Stimulated activated CD8-positive, alpha-beta memory T cell treated with anti-CD3 and anti-CD28 coated beads, Interleukin-15, amount 100 ng/mL, for 4 hours (primary cell): ENCODE results near the gene FANCI.
"Not testable (repeated sequence)": the region's sequence is repeated elsewhere in the genome, so short reads cannot be mapped to it uniquely, and the experiment has no call there.

Source experiments
- DNase-seq, 2 donors: peaks; one replicate each; pipeline ENCODE4 v3.0.0-alpha.2; 2020; ENCODE audit warnings: low read depth in 2 of 2

Gene FANCI

GRCh38 chr15:89225588-89225987 lies 18.2 kb upstream of the FANCI start:
- no peak for DNase-seq

DNA sequence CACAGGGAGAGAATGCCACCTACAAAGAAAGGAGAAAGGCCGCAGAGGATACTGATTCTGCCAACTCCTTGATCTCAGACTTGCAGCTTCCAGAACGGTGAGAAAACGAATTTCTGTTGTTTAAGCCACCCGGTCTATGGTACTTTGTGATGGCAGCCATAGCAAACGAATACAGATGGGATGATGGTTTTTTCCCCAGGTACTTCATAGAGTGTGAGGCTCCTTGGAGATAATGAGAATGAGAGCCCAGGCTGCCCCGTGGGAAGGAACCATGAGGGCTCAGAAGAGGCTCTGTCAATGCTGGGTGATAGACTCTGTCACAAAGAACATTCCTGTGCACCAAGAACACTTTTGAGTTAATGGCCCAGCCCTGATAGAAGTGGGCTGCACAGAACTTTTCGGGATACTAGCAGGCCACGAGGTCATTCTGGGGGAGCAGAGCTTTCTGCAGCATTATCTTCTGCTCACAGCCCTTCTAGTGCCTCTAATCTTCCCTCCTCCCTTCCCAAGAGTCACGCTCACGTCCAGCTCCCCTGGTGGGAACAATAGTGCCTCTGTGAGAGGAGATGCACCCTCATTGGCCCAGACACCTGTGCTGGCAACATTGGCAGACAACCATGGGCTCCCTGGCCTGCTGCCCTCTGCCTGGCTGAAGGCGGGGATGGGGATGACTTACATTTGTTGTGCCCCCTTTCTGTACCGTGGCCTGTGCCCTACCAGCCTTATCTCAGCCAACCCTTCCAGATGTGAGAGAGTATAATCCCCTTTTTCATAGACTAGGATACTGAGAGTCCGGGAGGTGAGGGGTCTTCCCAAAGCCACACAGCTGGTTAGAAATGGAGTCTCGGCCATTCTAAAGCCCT lies 17.2 kb upstream of the FANCI start:
- DNase-seq = no peak

- no peak for DNase-seq
These were observed 16.4 kb upstream of the FANCI start for GRCh38 chr15:89227425-89227824.

- DNase-seq = no peak
These were observed 13.5 kb upstream of the FANCI start for GRCh38 chr15:89230277-89230676.

DNA sequence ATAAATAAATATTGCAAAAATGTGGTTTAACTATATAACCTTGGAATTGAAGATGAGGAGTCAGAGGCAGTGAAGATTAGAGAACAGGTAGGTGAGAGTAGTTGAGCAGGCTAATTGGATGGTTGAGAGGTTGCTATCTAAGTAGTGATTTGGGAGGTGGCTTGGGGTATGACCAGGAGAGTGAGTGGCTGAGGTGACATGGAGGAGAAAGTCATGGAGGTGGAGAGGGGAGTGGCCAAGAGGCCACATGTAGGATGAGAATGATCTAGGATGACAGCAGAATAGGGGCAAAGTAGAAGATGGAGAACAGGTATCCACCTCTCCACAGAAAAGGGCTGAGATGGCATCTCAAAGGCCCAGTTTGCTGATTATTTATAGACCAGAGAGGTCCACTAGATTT lies 11.9 kb upstream of the FANCI start:
- DNase-seq = no peak

DNA sequence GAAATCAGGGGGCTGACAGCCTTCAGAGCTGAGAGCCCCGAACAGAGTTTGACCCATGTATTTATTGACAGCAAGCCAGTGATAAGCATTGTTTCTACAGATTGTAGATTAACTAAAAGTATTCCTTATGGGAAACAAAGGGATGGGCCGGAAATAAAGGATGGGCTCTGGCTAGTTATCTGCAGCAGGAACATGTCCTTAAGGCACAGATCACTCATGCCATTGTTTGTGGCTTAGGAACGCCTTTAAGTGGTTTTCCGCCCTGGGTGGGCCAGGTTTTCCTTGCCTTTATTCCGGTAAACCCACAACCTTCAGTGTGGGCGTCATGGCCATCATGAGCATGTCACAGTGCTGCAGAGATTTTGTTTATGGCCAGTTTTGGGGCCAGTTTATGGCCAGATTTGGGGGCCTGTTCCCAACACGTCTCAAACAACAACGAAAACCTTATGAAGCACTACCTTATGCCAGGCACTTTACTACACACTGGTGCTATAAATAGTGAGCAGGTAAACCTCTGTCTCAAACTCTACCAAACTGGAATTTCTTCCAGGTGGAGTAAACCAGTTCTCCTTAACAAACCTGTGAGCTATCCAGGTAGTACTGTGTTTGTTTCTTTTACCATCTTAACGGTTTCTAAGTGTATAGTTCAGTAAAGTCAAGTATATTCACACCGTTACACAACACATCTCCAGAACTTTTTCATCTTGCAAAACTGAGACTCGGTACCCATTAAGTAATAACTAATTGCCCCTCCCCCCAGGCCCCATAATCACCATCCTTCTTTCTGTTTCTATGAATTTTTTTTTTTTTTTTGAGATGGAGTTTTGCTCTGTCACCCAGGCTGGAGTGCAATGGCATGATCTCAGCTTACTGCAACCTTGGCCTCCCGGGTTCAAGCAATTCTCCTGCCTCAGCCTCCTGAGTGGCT lies 3.6 kb upstream of the FANCI start:
- DNase-seq = not testable (repeated sequence)

GRCh38 chr15:89243046-89243690 lies 611 bp upstream of the FANCI start:
- DNase-seq = no peak

DNA sequence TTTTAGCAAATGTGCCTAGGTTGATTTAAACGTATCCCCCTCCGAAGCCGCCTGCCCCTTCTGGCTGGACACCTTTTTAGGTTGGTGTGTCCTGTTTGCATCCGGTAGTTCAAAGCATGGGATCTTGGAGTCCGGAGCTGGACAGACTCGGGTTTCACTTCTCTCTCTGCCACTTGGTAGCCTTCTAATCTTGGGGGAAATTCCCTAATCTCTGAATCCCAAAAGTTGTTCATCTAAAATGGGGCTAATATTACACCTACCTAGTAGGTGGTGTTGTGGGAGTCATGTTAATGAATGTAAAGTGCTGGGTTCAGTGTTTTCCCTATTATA lies 760 bp downstream of the FANCI start:
- no peak for DNase-seq

DNA sequence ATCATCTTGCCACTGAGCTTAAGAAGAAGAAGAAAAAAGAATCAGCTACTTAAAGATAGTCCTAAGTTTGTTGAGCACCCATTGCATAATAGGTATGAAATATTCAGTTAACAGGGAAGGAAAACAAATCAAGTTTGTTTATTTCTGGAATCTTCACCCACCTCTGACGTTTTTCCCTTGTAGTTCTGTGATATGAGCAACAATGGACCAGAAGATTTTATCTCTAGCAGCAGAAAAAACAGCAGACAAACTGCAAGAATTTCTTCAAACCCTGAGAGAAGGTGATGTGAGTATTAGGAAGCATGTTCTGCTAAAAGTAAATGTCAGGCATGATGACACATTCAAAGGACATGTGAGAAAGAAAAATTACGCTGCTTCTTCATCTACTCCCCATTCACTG lies 3.7 kb downstream of the FANCI start:
- DNase-seq = no peak

- DNase-seq = no peak
These were observed 4.8 kb downstream of the FANCI start for GRCh38 chr15:89248584-89248983.

DNA sequence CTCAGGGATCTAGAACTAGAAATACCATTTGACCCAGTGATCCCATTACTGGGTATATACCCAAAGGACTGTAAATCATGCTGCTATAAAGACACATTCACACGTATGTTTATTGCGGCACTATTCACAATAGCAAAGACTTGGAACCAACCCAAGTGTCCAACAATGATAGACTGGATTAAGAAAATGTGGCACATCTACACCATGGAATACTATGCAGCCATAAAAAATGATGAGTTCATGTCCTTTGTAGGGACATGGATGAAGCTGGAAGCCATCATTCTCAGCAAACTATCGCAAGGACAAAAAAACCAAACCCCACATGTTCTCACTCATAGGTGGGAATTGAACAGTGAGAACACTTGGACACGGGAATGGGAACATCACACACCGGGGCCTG lies 6.4 kb downstream of the FANCI start:
- not testable (repeated sequence) for DNase-seq

GRCh38 chr15:89277281-89277680 lies 33.5 kb downstream of the FANCI start:
- not testable (repeated sequence) for DNase-seq

- no peak for DNase-seq
These were observed 34.5 kb downstream of the FANCI start for GRCh38 chr15:89278307-89278706.

DNA sequence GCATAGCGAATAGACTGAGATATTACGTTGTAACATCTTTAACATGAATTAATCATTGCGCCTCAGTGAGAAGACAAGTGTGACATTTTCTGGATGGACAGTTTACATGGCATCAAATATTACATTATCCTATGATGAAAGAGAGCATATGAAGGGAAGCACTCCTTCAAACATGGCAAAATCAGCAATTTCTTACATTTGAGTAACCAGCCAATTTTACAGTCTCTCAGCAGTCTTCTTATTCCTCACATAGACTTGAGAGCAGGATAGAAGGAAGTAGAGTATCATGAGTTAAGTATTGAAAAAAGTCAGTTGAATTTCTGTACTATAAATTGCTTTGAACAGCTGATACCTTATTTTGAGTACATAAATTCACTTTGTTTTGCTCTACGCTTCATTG lies 38.9 kb downstream of the FANCI start:
- DNase-seq = no peak

- DNase-seq = no peak
These were observed 39.4 kb downstream of the FANCI start for GRCh38 chr15:89283201-89283600.

DNA sequence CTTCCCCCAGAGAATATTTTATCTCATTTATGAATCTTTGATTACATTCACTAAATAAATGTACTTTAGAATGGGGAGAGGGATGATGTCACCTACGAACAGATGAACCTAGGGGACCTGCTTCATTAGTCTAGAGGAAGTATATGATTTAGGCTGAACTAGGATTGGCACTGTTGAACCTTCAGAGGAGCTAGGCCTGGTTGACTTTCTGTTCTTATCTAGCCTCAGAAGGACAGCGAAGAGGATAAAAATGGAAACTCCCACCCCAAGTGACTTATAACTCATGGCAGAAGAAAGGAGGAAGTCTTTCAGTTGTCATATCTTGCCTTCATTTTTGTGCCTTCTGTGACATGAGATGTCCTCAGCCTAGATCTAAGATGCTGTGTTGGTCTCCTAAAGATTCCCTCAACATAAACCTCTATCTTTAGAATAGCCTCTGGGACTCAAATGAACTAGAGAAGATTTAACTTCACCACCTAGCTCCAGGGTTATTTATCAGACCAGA lies 48.2 kb downstream of the FANCI start:
- DNase-seq = no peak

DNA sequence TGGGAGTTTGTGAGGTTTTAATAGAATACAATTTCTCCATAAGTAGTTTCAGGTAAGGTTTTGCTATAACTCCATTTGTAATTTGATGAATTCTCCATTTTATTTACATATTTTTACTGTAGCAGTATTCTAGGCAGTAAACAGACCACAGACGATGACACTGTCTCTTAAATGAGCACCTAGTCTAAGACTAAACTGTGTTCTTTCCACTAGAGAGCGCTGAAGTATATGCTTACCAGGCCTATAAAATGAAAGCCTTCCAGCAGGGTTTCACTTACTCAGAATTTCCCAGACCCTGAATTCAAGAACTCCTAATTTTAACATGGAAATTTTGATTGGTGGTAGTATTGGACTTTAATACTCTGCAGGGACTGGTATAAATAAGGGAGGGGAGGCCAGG lies 49.2 kb downstream of the FANCI start:
- no peak for DNase-seq

- no peak for DNase-seq
These were observed 56.1 kb downstream of the FANCI start for GRCh38 chr15:89299896-89300295.

- no peak for DNase-seq
These were observed 57.7 kb downstream of the FANCI start for GRCh38 chr15:89301304-89302089.

DNA sequence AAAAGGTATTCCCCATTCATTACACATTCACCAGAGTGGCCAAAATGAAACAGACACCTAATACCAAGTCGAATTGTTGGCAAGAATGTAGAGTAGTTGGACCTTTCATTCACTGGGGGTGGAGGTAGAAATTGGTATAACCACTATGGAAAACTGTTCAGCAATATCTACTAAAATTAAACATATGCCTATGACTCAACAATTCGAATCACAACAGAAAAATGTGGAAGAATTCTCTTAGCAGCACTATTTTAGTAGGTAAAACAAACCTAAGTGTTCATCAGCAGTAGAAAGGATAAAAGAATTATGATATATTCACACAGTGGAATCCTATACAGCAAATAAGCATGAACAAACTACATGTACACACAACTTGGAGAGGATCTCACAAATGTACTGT lies 60.2 kb downstream of the FANCI start:
- no peak for DNase-seq

GRCh38 chr15:89305395-89305794 lies 61.6 kb downstream of the FANCI start:
- DNase-seq = no peak
